ENCODE data around the gene PLCL1.

Gene PLCL1

GRCh38 chr2:198077477-198077876 is 273.1 kb downstream of the PLCL1 start:
- no peak for DNase-seq

- no peak for DNase-seq
Observed at GRCh38 chr2:198080879-198081765, 276.7 kb downstream of the PLCL1 start.

- DNase-seq: no peak
Observed at GRCh38 chr2:198084156-198084555, 279.8 kb downstream of the PLCL1 start.

DNA sequence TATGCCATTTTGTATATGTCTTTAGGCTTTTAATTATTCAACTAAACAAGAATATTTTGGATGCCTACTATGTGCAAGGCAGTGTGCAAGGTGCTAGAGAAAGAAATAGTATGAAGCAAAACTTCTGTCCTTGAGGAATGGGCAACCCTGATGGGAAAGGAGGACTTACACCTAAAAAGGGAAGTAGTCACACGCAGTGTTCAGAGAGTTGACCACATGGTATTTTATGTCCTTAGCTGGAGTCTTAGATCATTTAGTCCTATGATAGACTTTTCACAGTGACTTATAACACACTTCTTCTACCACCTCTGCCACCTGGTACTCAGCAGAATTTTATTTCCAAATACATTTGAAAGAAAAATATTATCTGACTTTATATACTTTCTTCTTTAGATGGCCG is 291.6 kb downstream of the PLCL1 start:
- no peak for DNase-seq

DNA sequence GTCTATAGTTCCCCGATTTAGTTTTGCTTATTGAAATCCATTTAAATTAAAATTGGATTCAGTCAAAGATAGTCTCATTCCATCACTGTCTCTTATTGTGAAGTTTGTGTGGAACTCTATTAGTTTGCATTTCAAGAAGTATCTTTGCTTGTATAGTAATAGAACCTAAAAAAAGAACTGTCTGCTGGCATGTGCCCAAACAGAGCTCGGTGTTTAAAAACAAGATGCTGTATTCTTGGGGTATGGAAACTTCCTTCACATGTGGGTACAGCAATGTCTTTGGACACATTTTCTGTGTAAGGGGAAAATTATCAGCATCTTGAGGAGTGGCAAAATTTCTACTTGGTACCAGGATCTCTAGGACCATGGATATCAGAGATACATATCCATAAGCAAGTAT is 292.6 kb downstream of the PLCL1 start:
- DNase-seq: no peak

GRCh38 chr2:198097630-198098029 is 293.2 kb downstream of the PLCL1 start:
- no peak for DNase-seq

GRCh38 chr2:198098386-198098785 is 294.0 kb downstream of the PLCL1 start:
- no peak for DNase-seq

DNA sequence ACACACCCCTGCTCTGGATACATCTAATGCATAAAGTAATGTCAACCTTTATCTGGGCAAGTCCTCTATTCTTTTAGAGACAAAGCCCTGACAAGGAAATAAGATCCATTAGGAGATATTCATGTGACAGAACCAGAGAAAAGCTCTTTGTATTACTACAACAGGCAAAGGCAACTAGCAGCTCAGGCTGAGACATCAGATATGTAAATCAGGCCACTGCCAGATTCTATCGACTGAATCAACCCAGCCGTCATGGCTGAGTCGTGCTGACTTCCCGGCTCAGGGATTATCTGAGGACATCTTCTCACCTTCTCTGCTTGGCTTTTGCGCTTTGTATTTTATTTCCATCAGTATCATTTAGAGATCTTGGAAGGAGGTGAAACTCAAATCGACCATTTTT is 294.5 kb downstream of the PLCL1 start:
- no peak for DNase-seq

DNA sequence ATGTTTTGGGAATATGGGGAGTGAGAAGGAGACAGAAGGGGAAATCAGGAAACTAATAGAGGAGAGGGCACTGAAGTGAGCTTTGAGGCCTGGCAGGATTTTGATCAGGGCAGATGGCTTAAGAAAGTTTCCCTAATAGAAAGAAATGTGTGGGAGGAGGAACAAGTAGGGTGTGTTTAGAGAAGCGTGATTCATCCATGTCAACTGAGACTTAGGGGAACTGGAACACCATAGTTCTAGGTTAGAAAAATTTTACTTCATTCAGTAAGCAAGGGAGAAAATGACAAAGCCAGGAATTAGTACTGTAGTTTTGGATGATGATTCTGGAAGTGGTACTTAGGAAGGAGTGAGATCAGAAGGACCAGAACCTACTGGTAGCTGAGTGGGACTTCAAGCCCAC is 296.0 kb downstream of the PLCL1 start:
- DNase-seq: no peak

GRCh38 chr2:198101688-198102087 is 297.3 kb downstream of the PLCL1 start:
- no peak for DNase-seq

- no peak for DNase-seq
Observed at GRCh38 chr2:198102120-198102519, 297.7 kb downstream of the PLCL1 start.

- DNase-seq: no peak
Observed at GRCh38 chr2:198102856-198103255, 298.5 kb downstream of the PLCL1 start.

GRCh38 chr2:198106621-198107385 is 302.4 kb downstream of the PLCL1 start:
- no peak for DNase-seq

GRCh38 chr2:198113316-198113715 is 308.9 kb downstream of the PLCL1 start:
- DNase-seq: no peak

- DNase-seq: no peak
Observed at GRCh38 chr2:198114064-198114463, 309.7 kb downstream of the PLCL1 start.

DNA sequence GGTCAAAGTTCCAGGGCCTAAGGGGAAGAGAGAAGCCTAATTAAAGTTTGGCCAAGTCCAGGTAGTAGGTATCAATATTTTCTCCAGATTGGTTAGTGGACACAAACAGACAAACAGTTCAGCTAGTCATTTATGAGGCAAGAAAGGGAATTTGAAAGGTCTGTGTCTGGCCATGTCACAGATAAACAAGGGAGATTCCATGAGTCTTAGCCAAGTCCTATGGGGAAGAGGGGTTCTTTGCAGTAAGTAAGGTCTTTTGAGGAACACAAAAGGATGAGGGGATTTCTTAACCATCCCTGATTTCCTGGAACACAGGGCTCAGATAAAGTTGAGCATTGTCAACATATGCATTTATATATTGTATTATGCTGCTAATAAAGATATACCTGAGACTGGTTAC is 310.8 kb downstream of the PLCL1 start:
- no peak for DNase-seq

DNA sequence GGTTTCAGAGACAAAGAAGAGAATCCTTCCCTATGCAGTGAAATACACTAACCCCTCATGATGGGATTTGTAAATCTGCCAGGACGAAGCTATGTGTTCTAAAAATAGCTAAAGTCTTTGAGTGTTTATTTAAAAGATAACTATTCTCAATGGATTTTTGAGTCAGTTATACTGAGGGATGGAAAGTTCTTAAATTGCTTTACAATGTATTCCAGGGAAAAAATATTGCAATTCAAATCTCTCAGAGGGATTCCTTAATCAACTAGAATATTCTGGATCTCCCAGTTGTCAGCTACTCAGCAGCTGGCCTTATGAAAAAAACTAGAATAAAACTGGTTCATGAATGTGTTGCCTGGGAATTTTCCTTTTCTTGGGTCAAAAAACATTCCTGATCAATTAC is 312.4 kb downstream of the PLCL1 start:
- no peak for DNase-seq

DNA sequence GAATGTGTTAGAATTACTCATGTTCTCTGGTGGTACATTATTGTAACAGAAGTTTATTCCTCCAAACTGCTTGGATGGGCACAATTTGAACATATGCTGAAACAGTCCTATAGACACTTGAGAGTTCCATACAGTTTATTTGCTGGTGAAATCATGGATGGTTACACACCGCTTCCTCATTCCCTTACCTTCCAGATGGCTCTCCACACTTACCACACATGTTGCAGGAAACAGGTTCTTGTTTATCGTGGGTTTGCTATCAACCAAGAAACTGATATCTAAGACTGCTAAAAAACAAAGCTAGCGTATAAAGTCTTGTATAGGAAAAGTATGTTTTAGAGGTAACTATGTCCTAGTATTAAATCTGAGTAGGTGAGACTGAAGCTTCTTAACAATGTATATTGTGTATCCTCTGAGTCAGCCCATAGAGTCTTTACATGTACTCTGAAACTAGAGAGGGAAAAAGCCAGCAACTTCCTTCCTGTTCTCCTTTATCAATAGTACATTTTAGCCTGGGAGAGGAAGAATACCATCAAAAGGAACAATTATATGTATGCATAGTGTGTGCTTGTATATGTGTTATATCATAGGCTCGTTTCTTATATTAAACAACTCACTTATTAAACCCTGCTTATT is 313.1 kb downstream of the PLCL1 start:
- no peak for DNase-seq

DNA sequence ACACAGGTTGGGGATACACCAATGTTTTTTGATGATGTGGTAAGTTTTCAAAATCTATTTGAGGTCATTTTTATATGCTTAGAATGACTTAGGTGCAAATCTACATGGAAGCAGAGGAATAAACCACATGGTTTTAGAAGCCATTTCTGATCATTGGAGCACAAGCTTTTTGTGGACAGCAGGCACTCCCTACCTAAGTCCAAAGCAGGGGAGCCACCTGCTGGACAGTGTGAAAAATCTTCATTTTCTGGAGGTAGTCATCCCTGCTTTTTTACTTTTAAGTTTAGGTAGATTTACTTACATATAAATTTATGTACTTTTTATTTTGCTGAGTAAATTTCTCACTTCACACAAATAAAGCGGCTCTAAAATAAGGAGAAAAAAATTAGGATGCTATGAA is 323.2 kb downstream of the PLCL1 start:
- peak; percentile 14 for DNase-seq

DNA sequence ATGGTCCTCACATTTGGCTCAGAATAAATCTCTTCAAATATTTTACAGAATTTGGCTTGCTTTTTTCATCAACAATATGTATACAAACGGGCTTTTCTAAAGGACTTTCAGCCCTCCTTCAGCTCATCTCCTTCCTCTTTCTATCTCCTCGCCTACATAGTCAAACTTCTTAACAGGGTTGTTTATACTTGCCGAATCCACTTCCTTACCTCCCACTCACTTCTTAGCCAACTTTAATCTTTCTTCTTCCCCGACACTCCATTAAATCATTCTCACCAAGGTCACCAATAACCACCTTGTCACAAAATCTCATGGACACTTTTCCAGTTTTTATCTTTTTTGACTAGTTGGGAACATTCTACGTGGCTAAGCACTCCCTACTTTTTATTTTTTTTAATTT is 325.2 kb downstream of the PLCL1 start:
- DNase-seq: no peak

DNA sequence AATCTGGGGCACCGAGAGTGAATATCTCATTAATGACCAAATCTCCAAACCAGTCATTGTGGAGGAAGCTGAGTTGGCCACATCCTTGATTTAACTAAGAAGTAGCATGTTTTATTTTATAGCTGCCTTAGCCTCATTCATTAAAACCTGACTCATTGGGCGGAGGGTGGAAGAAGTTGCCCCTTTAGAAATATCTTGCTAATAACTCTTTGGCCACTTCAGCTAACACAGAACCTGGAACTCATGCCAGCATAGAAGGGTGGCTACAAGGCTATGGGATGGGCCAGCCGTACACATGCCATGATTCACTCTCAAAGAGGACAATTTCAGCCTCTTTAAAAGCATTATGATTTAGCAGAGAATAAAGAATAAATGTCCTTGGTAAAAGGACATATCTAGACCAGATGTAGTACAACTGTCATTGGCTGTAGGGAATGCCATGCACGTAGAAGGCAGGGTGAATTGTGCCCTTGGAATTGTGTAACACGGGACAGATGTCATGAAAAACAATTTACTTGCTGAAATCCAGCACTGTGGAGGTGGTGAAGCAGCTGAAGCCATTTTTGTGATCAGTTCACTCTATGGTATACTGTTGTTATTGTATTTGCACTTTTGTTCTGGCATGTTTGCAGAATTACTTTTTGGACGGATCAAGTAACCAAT is 330.0 kb downstream of the PLCL1 start:
- DNase-seq: no peak

DNA sequence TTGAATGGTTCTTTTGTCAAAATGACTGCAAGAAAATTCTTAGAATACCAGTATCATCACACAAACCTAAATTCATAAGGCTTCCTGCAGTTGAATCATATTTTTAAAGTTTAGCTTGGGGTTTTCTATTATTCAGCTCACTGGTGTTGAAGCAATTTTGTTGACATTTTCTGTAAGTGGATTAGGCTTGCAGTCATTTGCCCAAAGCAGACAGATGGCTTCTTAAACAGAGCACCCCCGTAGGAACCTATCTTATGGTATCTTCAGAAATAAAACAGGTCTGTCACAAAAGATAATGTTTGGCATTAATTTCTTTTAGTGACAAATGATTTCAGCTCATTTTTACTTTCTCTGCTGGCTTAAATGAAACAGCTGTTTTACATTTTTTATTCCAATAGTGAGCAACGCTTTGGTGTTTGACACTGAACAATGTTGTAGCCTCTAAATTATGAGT is 331.1 kb downstream of the PLCL1 start:
- DNase-seq: no peak

DNA sequence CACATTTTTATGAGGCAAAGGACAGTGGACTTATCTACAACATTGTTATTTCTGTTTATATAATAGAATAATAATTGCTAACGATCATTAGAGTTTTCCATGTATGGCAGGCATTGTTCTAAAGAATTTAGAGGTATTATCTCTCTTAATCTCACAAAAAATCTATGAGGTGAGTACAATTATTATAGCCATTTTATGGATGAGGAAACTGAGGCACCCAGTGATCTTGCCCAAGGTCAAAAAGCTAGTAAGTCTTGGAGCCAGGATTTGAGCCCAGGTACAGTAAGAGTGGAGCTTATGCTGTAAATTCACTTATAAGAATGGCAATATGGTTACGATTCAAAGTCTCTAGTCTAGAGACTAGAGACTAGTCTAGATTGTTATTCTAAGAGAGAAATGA is 331.7 kb downstream of the PLCL1 start:
- DNase-seq: no peak
